SH-SY5Y (cell line): ENCODE data around the gene PRUNE2.

ENCODE experiments used
- GATA2 ChIP-seq: IDR thresholded peaks from 2 replicates; pipeline ENCODE4 v1.6.1; 2011; ENCODE audit warnings: mild to moderate bottlenecking, low read depth, low read length
- GATA3 ChIP-seq: IDR thresholded peaks from 2 replicates; pipeline ENCODE4 v1.6.1; 2011; ENCODE audit warnings: low read depth, mild to moderate bottlenecking, low read length, moderate library complexity

PRUNE2 gene

GRCh38 chr9:76580820-76581219 is 325.1 kb downstream of the PRUNE2 start:
- TF ChIP-seq GATA3 = no peak
- TF ChIP-seq GATA2 = no peak

- no peak for TF ChIP-seq GATA2
Measured at GRCh38 chr9:76580188-76580587, 325.7 kb downstream of the PRUNE2 start.

- TF ChIP-seq GATA2 = no peak
- no peak for TF ChIP-seq GATA3
Measured at GRCh38 chr9:76576344-76576743, 329.6 kb downstream of the PRUNE2 start.

- TF ChIP-seq GATA2 (no peak), GATA3 (no peak)
Measured at GRCh38 chr9:76575761-76576160, 330.2 kb downstream of the PRUNE2 start.

- TF ChIP-seq GATA2 = no peak
- TF ChIP-seq GATA3 = no peak
Measured at GRCh38 chr9:76573905-76574760, 331.8 kb downstream of the PRUNE2 start.

- no peak for TF ChIP-seq GATA3
- no peak for TF ChIP-seq GATA2
Measured at GRCh38 chr9:76573408-76573807, 332.5 kb downstream of the PRUNE2 start.

GRCh38 chr9:76572151-76572550 is 333.8 kb downstream of the PRUNE2 start:
- TF ChIP-seq GATA3 (no peak), GATA2 (no peak)

GRCh38 chr9:76571743-76572146 is 334.2 kb downstream of the PRUNE2 start:
- TF ChIP-seq GATA2 (no peak), GATA3 (no peak)

- TF ChIP-seq GATA2 (no peak), GATA3 (no peak)
Measured at GRCh38 chr9:76571288-76571687, 334.6 kb downstream of the PRUNE2 start.

- TF ChIP-seq GATA3 = no peak
- no peak for TF ChIP-seq GATA2
Measured at GRCh38 chr9:76570826-76571225, 335.1 kb downstream of the PRUNE2 start.

GRCh38 chr9:76567086-76567485 is 338.8 kb downstream of the PRUNE2 start:
- no peak for TF ChIP-seq GATA2
- no peak for TF ChIP-seq GATA3

- TF ChIP-seq GATA2 (no peak), GATA3 (no peak)
Measured at GRCh38 chr9:76564297-76564696, 341.6 kb downstream of the PRUNE2 start.

- no peak for TF ChIP-seq GATA2
- TF ChIP-seq GATA3 = no peak
Measured at GRCh38 chr9:76562511-76562911, 343.4 kb downstream of the PRUNE2 start.

GRCh38 chr9:76561900-76562299 is 344.0 kb downstream of the PRUNE2 start:
- TF ChIP-seq GATA3 (no peak), GATA2 (no peak)
